Adrenal gland (tissue), 5 donors: Measurements from ENCODE around the gene RIMBP2.

ENCODE experiments used
- POLR2A ChIP-seq, 2 donors: fragments of 450-650 bp; IDR thresholded peaks; one replicate each; pipeline ENCODE4 v1.6.1; 2017; ENCODE audit warnings: antibody characterized with exemption in 2 of 2, mild to moderate bottlenecking in 2 of 2, moderate library complexity in 1 of 2
- TF ChIP-seq, protein P1 (sequence below), 6 experiments: fragments of 450-650 bp in 4 of 6; fragments of 200-600 bp in 2 of 6; sonication (generic) in 1 of 6; IDR thresholded peaks; 1 replicate in 5 of 6; 2 replicates in 1 of 6; pipeline versions ENCODE4 v1.5.1 to v1.8.0; 2016 to 2021; ENCODE audit warnings: antibody characterized with exemption in 6 of 6, mild to moderate bottlenecking in 2 of 6, moderate library complexity in 1 of 6
- donor health status: DM: no; HTN: no; CAD: no.

DNA sequence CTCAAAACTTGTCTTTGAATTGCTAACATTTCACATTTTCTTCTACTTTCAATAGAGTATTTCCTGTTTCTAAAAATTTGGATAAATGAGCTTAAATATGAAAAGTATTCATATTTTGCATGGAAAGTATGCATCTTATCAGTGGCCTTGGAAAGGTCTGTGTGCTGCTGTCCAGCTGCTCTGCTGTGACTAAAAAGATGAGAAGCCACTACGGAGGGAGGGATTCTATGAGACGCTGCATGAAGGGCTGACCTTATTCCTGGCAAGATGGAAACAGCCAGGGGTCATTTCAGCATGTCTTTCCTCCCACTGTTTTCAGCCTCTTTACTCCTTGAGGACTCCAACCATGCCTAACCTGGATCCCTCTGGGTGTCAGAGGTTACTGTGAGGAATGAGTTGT lies 365.4 kb downstream of the RIMBP2 start:
- no peak for TF ChIP-seq POLR2A (IDR thresholded peaks at IDR 0.05)
- TF ChIP-seq, protein P1, sequence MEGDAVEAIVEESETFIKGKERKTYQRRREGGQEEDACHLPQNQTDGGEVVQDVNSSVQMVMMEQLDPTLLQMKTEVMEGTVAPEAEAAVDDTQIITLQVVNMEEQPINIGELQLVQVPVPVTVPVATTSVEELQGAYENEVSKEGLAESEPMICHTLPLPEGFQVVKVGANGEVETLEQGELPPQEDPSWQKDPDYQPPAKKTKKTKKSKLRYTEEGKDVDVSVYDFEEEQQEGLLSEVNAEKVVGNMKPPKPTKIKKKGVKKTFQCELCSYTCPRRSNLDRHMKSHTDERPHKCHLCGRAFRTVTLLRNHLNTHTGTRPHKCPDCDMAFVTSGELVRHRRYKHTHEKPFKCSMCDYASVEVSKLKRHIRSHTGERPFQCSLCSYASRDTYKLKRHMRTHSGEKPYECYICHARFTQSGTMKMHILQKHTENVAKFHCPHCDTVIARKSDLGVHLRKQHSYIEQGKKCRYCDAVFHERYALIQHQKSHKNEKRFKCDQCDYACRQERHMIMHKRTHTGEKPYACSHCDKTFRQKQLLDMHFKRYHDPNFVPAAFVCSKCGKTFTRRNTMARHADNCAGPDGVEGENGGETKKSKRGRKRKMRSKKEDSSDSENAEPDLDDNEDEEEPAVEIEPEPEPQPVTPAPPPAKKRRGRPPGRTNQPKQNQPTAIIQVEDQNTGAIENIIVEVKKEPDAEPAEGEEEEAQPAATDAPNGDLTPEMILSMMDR (IDR thresholded peaks at IDR 0.05), result no peak
